Activated CD8-positive, alpha-beta T cell treated with anti-CD3 and anti-CD28 coated beads for 36 hours (primary cell): ENCODE results near the gene FLRT2. TPM values are rescaled to one million over a fixed set of nuclear protein-coding genes. Genes with fewer than 3 reads are reported as not detected.

Experiments
- ATAC-seq: fragments of 200-7000 bp; cut with Tn5 transposase; one replicate; pipeline ENCODE4 v1.10.0; 2021; ENCODE audit warnings: mild to moderate bottlenecking, moderate library complexity
- CTCF ChIA-PET: fragments of 350-600 bp; sonication (Branson Sonifier 250); formaldehyde crosslinking; loops from one replicate; lab custom pipeline; 2021; ENCODE audit warnings: antibody characterized with exemption; lab: Charles Lee
- POLR2A ChIA-PET: fragments of 350-600 bp; sonication (Branson Sonifier 250); formaldehyde crosslinking; loops from one replicate; lab custom pipeline; 2021; ENCODE audit warnings: antibody characterized with exemption; lab: Charles Lee
- DNase-seq: peaks from one replicate; pipeline ENCODE4 v3.0.0-alpha.2; 2020
- H3K27ac Mint-ChIP-seq: one replicate; pipeline ENCODE4 v1.8.0; 2021; ENCODE audit warnings: mild to moderate bottlenecking, mixed read lengths
- H3K27me3 Mint-ChIP-seq: one replicate; pipeline ENCODE4 v1.8.0; 2021; ENCODE audit warnings: mixed read lengths
- H3K36me3 Mint-ChIP-seq: one replicate; pipeline ENCODE4 v1.8.0; 2021; ENCODE audit warnings: low read depth, mixed read lengths
- H3K4me1 Mint-ChIP-seq: one replicate; pipeline ENCODE4 v1.8.0; 2021; ENCODE audit warnings: low read depth, mixed read lengths
- H3K4me3 Mint-ChIP-seq: one replicate; pipeline ENCODE4 v1.8.0; 2021; ENCODE audit warnings: mild to moderate bottlenecking, moderate library complexity, mixed read lengths
- H3K9me3 Mint-ChIP-seq: one replicate; pipeline ENCODE4 v1.8.0; 2021; ENCODE audit warnings: mixed read lengths
- intact Hi-C: fragments of 100-400 bp; cut with micrococcal nuclease; formaldehyde crosslinking; loops from one replicate; pipeline ENCODE4 v1.10.0; 2022
- total RNA-seq, 2 experiments: library from RNA; stranded (reverse); gene quantifications; one replicate each; pipeline ENCODE4 v1.2.3, GENCODE V29; 2021
- TF ChIP-seq, protein P1 (sequence below): fragments of 200-600 bp; IDR thresholded peaks from one replicate; pipeline ENCODE4 v1.8.0; 2022; ENCODE audit warnings: antibody characterized with exemption, mild to moderate bottlenecking

Gene FLRT2
- total RNA-seq, 2 experiments from 2014 or later = not detected

DNA sequence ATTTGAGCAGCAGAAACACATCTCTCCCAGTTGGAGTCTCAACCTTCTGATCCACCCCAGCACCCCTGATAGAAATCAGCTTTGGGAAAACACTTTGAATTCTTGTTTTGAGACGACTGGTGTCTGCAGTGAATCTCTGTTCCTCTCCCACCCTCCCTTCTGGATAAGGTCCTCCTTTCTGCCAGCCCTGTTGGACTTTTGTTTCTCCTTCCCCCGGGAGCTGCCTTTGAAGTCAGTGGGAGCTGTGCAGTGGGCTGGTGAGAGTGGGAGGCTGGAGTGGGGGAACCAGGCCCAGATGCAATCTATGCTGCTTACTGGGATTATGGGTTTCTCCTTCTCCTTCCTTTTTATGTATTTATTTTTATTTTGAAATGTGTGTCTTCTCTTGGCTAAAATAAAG, 49.0 kb downstream of the FLRT2 start:
- TF ChIP-seq, protein P1, sequence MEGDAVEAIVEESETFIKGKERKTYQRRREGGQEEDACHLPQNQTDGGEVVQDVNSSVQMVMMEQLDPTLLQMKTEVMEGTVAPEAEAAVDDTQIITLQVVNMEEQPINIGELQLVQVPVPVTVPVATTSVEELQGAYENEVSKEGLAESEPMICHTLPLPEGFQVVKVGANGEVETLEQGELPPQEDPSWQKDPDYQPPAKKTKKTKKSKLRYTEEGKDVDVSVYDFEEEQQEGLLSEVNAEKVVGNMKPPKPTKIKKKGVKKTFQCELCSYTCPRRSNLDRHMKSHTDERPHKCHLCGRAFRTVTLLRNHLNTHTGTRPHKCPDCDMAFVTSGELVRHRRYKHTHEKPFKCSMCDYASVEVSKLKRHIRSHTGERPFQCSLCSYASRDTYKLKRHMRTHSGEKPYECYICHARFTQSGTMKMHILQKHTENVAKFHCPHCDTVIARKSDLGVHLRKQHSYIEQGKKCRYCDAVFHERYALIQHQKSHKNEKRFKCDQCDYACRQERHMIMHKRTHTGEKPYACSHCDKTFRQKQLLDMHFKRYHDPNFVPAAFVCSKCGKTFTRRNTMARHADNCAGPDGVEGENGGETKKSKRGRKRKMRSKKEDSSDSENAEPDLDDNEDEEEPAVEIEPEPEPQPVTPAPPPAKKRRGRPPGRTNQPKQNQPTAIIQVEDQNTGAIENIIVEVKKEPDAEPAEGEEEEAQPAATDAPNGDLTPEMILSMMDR = no peak

DNA sequence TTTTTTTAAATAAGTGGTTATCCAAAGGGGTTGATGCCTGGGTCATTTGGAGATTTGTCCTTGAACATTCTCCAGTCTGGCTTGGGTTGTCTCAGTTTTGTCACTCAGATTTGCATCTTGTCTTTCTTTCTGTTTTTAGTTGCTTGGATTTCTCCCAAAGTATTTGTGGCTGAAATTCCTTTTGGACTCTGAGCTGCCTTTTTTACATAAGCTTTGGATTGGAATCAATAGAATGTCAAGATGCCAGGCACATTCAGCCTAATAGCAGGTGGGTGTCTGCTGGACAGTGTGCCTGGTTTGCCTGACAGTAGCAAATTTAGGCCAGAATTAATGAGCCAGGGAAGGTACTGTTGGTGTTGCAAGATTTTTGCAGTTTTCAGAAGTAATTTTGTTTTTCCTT, 50.0 kb downstream of the FLRT2 start:
- no peak for ATAC-seq
- Mint-ChIP-seq H3K4me3 (no peak overlapping the region), H3K4me1 (no peaks in the 10 kb centered on the region), H3K9me3 (no peaks in the 10 kb centered on the region), H3K27ac (no peak overlapping the region), H3K27me3 (no peaks in the 10 kb centered on the region), H3K36me3 (no peaks in the 10 kb centered on the region)
- POLR2A ChIA-PET = no interaction called here
- CTCF ChIA-PET = no interaction called here
- TF ChIP-seq, protein P1 = no peak
- intact Hi-C loops = no loop called here
- DNase-seq = no peak

More for the DNA sequence above, 49.0 kb downstream of the FLRT2 start:
- ChIA-PET CTCF (no interaction called here), POLR2A (no interaction called here)
- H3K4me3 Mint-ChIP-seq = no peak overlapping the region
- no peak for DNase-seq
- intact Hi-C loops = no loop called here
- H3K27me3 Mint-ChIP-seq = no peaks in the 10 kb centered on the region
- no peak overlapping the region for H3K27ac Mint-ChIP-seq
- no peak for ATAC-seq
- no peaks in the 10 kb centered on the region for H3K36me3 Mint-ChIP-seq
- H3K9me3 Mint-ChIP-seq = no peaks in the 10 kb centered on the region
- no peaks in the 10 kb centered on the region for H3K4me1 Mint-ChIP-seq

DNA sequence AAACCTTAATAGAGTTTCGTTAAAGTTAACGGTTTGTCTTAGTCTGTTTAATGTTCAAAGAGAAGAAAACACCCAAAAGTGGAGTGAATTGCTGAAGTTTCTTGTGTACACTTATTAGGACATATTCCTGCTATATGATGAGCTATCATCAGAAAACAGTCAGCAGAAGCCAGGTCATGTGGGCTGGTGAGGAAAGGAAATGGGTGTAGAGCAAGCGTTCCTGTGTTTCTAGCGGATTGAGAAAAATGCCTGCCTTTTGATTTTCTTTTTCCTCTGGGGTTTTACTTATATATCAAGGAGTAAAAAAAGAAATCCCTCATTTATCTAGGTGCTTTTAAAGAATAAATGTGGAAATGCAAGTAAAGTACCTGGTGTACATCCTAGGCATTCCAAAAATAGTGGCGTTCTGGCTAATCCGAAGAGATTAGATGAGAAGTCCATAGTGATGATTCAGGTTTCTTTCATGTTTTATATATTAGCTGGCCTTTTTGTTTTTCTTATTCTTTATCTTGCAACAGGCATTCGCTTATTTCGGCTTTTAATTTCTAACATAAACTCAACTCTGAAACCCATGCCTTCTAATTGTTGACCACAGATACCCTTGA, 50.7 kb downstream of the FLRT2 start:
- H3K4me1 Mint-ChIP-seq = no peaks in the 10 kb centered on the region
- intact Hi-C loops = no loop called here
- ChIA-PET CTCF (no interaction called here), POLR2A (no interaction called here)
- TF ChIP-seq, protein P1 = no peak
- no peaks in the 10 kb centered on the region for H3K27me3 Mint-ChIP-seq
- DNase-seq = no peak
- ATAC-seq = no peak
- H3K36me3 Mint-ChIP-seq = no peaks in the 10 kb centered on the region
- no peak overlapping the region for H3K4me3 Mint-ChIP-seq
- no peaks in the 10 kb centered on the region for H3K9me3 Mint-ChIP-seq
- H3K27ac Mint-ChIP-seq = no peak overlapping the region

DNA sequence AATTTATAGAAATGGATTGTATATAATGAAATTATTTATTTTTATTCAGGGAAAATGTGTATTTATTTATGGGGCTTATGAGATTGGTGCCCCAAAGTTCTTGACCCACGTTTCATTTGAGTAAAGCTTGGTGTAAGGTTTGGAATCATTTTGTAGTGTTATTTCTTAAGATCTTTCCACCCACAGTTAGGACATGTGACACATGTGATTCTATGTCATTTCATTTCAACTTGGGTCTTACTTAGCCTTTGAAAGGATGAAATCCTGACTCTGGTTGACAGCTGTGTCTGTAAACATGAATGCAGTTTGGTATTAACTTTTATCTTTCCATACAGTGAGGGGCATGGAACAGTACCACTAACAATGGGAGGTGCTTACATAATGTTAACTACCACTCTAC, 51.7 kb downstream of the FLRT2 start:
- ChIA-PET CTCF (no interaction called here), POLR2A (no interaction called here)
- Mint-ChIP-seq H3K4me1 (no peaks in the 10 kb centered on the region), H3K9me3 (no peaks in the 10 kb centered on the region), H3K27me3 (no peaks in the 10 kb centered on the region), H3K36me3 (no peaks in the 10 kb centered on the region), H3K4me3 (no peak overlapping the region), H3K27ac (no peak overlapping the region)
- DNase-seq (no peak), ATAC-seq (no peak)
- intact Hi-C loops = no loop called here
- TF ChIP-seq, protein P1 = no peak

DNA sequence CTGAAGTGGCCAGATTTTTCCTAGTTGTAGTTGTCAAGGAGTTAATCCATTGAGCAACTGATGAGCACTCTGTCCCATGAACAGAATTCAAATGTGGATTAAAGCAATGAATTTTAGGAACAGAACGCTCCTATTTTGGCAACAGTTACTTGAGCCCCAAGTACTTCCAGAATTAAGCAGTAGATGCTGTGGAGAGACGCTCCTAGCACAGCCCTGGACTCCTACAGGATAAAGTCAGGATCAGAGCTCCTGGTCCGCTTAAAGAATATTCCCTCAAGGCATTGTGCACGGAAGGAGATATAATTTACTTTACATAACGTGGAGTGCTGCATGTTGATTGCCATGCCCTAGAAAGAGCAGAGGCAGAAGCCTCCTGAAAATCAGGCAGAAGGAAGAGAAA, 53.4 kb downstream of the FLRT2 start:
- Mint-ChIP-seq H3K4me3 (no peak overlapping the region), H3K36me3 (no peaks in the 10 kb centered on the region), H3K9me3 (no peaks in the 10 kb centered on the region), H3K27me3 (no peaks in the 10 kb centered on the region), H3K4me1 (peaks cover 7% of the 10 kb centered on the region), H3K27ac (no peak overlapping the region)
- TF ChIP-seq, protein P1 = no peak
- ATAC-seq (no peak), DNase-seq (no peak)
- ChIA-PET POLR2A (no interaction called here), CTCF (no interaction called here)
- intact Hi-C loops = no loop called here
